ENCODE data around the gene SETMAR.

DNA sequence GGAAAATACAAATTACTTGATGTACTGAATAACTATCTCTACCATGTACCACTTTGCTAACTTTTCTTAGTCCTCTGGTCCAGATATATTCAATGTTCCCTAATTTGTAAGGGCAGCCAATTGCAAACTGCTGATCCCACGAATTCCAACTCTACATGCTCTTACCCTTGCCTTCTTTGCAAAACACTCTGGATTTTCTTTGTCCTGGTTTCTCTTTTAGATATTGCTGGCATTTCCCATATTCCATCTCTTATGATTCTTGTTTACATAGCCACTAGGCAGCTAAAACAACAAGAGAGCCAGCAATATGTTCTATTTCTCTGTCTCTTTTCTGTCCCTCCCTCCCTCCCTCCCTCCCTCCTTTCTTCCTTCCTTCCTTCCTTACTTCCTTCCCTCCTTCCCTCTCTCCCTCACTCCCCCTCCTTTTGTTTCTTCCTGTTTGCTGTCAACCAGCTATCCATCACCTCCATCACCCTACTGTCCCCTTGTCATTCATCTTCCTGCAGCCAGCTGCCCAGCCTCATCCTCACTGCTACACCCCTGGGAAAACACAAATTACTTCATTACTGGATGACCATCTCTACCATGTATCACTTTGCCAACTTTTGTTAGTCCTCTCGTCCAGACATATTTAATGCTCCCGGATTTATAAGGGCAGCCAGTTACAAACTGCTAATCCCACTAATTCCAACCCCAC, 33.8 kb downstream of the SETMAR start:
- TF ChIP-seq CTCF (IDR thresholded peaks at IDR 0.05) (no peak), EZH2 (IDR thresholded peaks at IDR 0.05) (no peak)
